Measurements from ENCODE around the gene ENOX2.

ENOX2 gene

GRCh38 chrX:130695931-130696330, 207.1 kb downstream of the ENOX2 start:
- no peak for DNase-seq

GRCh38 chrX:130694983-130695382, 208.0 kb downstream of the ENOX2 start:
- DNase-seq = no peak

GRCh38 chrX:130691576-130691975, 211.4 kb downstream of the ENOX2 start:
- no peak for DNase-seq

- DNase-seq = no peak
Measured at GRCh38 chrX:130688360-130688759, 214.6 kb downstream of the ENOX2 start.

GRCh38 chrX:130682990-130683389, 220.0 kb downstream of the ENOX2 start:
- DNase-seq = no peak

GRCh38 chrX:130680164-130681035, 222.6 kb downstream of the ENOX2 start:
- no peak for DNase-seq

GRCh38 chrX:130676861-130677260, 226.1 kb downstream of the ENOX2 start:
- no peak for DNase-seq

- DNase-seq = no peak
Measured at GRCh38 chrX:130672214-130672613, 230.8 kb downstream of the ENOX2 start.

- no peak for DNase-seq
Measured at GRCh38 chrX:130669233-130669632, 233.8 kb downstream of the ENOX2 start.

GRCh38 chrX:130665263-130665662, 237.7 kb downstream of the ENOX2 start:
- no peak for DNase-seq

- no peak for DNase-seq
Measured at GRCh38 chrX:130658310-130658709, 244.7 kb downstream of the ENOX2 start.

GRCh38 chrX:130654409-130654950, 248.5 kb downstream of the ENOX2 start:
- no peak for DNase-seq

GRCh38 chrX:130652824-130653578, 250.0 kb downstream of the ENOX2 start:
- no peak for DNase-seq

GRCh38 chrX:130649738-130650137, 253.3 kb downstream of the ENOX2 start:
- no peak for DNase-seq

GRCh38 chrX:130647468-130647867, 255.5 kb downstream of the ENOX2 start:
- no peak for DNase-seq

- no peak for DNase-seq
Measured at GRCh38 chrX:130645955-130646583, 256.9 kb downstream of the ENOX2 start.

- DNase-seq = no peak
Measured at GRCh38 chrX:130637591-130637990, 265.4 kb downstream of the ENOX2 start.

- no peak for DNase-seq
Measured at GRCh38 chrX:130636277-130636676, 266.7 kb downstream of the ENOX2 start.

GRCh38 chrX:130631011-130631410, 272.0 kb downstream of the ENOX2 start:
- DNase-seq = no peak

- DNase-seq = no peak
Measured at GRCh38 chrX:130628516-130628915, 274.5 kb downstream of the ENOX2 start.

GRCh38 chrX:130626521-130626920, 276.5 kb downstream of the ENOX2 start:
- no peak for DNase-seq

GRCh38 chrX:130625386-130625785, 277.6 kb downstream of the ENOX2 start:
- DNase-seq = no peak

- DNase-seq = no peak
Measured at GRCh38 chrX:130623518-130623917, 279.5 kb downstream of the ENOX2 start.

Data from CD4-positive, alpha-beta T cell treated with Interleukin-6 for 4 hours (primary cell).